OCI-LY7 (cell line): ENCODE results near the gene PARD3B. TPM values are rescaled to one million over a fixed set of nuclear protein-coding genes. Genes with fewer than 3 reads are reported as not detected.

Source experiments
- BruUV-seq: library from RNA; stranded (reverse); fragments of 400-500 nt; replicated peaks from 2 replicates; lab custom pipeline; 2021; lab: Mats Ljungman, UMichigan
- CTCF ChIA-PET: fragments of 300-600 bp; sonication (Branson Sonifier 250); formaldehyde crosslinking; loops from one replicate; lab custom pipeline; 2022; ENCODE audit warnings: antibody characterized with exemption; ENCODE audit not compliant: unreplicated experiment; lab: Charles Lee
- POLR2A ChIA-PET: fragments of 300-600 bp; sonication (Branson Sonifier 250); formaldehyde crosslinking; loops from one replicate; lab custom pipeline; 2022; ENCODE audit warnings: antibody characterized with exemption; lab: Charles Lee
- DNase-seq: peaks from one replicate; pipeline ENCODE4 v3.0.0-alpha.2; 2015; ENCODE audit warnings: low spot score
- H2AFZ ChIP-seq: fragments of 200-600 bp; sonication (generic), shearing (Covaris generic); 2 replicates; pipeline ENCODE4 v1.6.1; 2014; ENCODE audit warnings: mild to moderate bottlenecking, antibody characterized with exemption, low read length, moderate library complexity
- H3K27ac ChIP-seq: fragments of 200-600 bp; sonication (generic); 2 replicates; pipeline ENCODE4 v1.5.1; 2014; ENCODE audit warnings: mixed run types, low read depth, mild to moderate bottlenecking, moderate library complexity, low read length, inconsistent platforms; ENCODE audit not compliant: poor library complexity, severe bottlenecking
- H3K36me3 ChIP-seq: fragments of 200-600 bp; sonication (generic); 2 replicates; pipeline ENCODE4 v1.6.1; 2014; ENCODE audit warnings: mild to moderate bottlenecking, antibody characterized with exemption, low read length, moderate library complexity, mixed read lengths; ENCODE audit not compliant: insufficient read depth
- H3K4me1 ChIP-seq: fragments of 200-600 bp; sonication (generic); 2 replicates; pipeline ENCODE4 v1.5.1; 2014; ENCODE audit warnings: mild to moderate bottlenecking, low read length; ENCODE audit not compliant: insufficient read depth, poor library complexity, severe bottlenecking
- H3K4me2 ChIP-seq: fragments of 200-600 bp; sonication (generic); 2 replicates; pipeline ENCODE4 v1.6.1; 2014; ENCODE audit warnings: mild to moderate bottlenecking, low read length
- H3K4me3 ChIP-seq: fragments of 200-600 bp; sonication (generic); 2 replicates; pipeline ENCODE4 v1.5.1; 2014; ENCODE audit warnings: mild to moderate bottlenecking, low read depth, low read length; ENCODE audit not compliant: poor library complexity, severe bottlenecking
- H3K79me2 ChIP-seq: fragments of 200-600 bp; sonication (generic); 2 replicates; pipeline ENCODE4 v1.6.1; 2016; ENCODE audit warnings: low read depth, mild to moderate bottlenecking, low read length, moderate library complexity, mixed read lengths; ENCODE audit not compliant: insufficient read depth
- H3K9me2 ChIP-seq: fragments of 200-600 bp; sonication (generic); 2 replicates; pipeline ENCODE4 v1.6.1; 2016; ENCODE audit warnings: mild to moderate bottlenecking, low read length, mixed read lengths; ENCODE audit not compliant: insufficient read depth
- H3K9me3 ChIP-seq: fragments of 200-600 bp; sonication (generic); 2 replicates; pipeline ENCODE4 v1.6.1; 2014; ENCODE audit warnings: mild to moderate bottlenecking, mixed run types, low read length, mixed read lengths
- H4K20me1 ChIP-seq: fragments of 200-600 bp; sonication (generic); 2 replicates; pipeline ENCODE4 v1.6.1; 2014; ENCODE audit warnings: mild to moderate bottlenecking, antibody characterized with exemption, low read length, moderate library complexity, mixed read lengths; ENCODE audit not compliant: insufficient read depth
- EZH2phosphoT487 ChIP-seq: fragments of 200-600 bp; sonication (generic); IDR thresholded peaks from 2 replicates; pipeline ENCODE4 v1.6.1; 2018; ENCODE audit warnings: low read depth, borderline replicate concordance, mild to moderate bottlenecking, mixed run types, antibody characterized with exemption, low read length, moderate library complexity, mixed read lengths
- intact Hi-C: fragments of 100-400 bp; cut with micrococcal nuclease; formaldehyde crosslinking; loops from one replicate; pipeline ENCODE4 v1.10.0; 2022; ENCODE audit not compliant: unreplicated experiment
- total RNA-seq, 2 experiments: library from RNA; depleted of rRNA in 1 of 2; stranded (reverse); fragments of >200 nt in 1 of 2; shearing (Covaris generic) in 1 of 2; gene quantifications; 2 replicates each; pipeline ENCODE4 v1.2.3, GENCODE V29; 2014 to 2022
- TF ChIP-seq, protein P1 (sequence below): fragments of 200-600 bp; sonication (generic); conservative IDR thresholded peaks from 2 replicates; pipeline ENCODE4 v1.5.1; 2014; ENCODE audit warnings: mild to moderate bottlenecking, antibody characterized with exemption, low read length, moderate library complexity, mixed read lengths

PARD3B gene
- total RNA-seq, 2 experiments from 2014 or later, result not detected

GRCh38 chr2:205494537-205495235, 949.4 kb downstream of the PARD3B start:
- no TSS peak for BruUV-seq
- no peak for TF ChIP-seq EZH2phosphoT487
- TF ChIP-seq, protein P1, sequence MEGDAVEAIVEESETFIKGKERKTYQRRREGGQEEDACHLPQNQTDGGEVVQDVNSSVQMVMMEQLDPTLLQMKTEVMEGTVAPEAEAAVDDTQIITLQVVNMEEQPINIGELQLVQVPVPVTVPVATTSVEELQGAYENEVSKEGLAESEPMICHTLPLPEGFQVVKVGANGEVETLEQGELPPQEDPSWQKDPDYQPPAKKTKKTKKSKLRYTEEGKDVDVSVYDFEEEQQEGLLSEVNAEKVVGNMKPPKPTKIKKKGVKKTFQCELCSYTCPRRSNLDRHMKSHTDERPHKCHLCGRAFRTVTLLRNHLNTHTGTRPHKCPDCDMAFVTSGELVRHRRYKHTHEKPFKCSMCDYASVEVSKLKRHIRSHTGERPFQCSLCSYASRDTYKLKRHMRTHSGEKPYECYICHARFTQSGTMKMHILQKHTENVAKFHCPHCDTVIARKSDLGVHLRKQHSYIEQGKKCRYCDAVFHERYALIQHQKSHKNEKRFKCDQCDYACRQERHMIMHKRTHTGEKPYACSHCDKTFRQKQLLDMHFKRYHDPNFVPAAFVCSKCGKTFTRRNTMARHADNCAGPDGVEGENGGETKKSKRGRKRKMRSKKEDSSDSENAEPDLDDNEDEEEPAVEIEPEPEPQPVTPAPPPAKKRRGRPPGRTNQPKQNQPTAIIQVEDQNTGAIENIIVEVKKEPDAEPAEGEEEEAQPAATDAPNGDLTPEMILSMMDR, result no peak
- Histone ChIP-seq H3K9me2 (no peaks in the 10 kb centered on the region), H3K4me2 (no peak overlapping the region), H2AFZ (no peak overlapping the region), H3K79me2 (no peaks in the 10 kb centered on the region), H4K20me1 (no peaks in the 10 kb centered on the region), H3K27ac (no peak overlapping the region), H3K9me3 (no peaks in the 10 kb centered on the region), H3K36me3 (no peaks in the 10 kb centered on the region), H3K4me1 (no peaks in the 10 kb centered on the region), H3K4me3 (no peak overlapping the region)
- POLR2A ChIA-PET, result interaction anchor here (0.6 kb wide), 1 partner anchor 162 kb away, joined by 3 read pairs; no protein-coding TSS in a partner anchor
- CTCF ChIA-PET, result no interaction called here
- DNase-seq, result no peak
- intact Hi-C loops, result no loop called here

- BruUV-seq, result no TSS peak
- TF ChIP-seq, protein P1, result no peak
- TF ChIP-seq EZH2phosphoT487, result no peak
- Histone ChIP-seq H2AFZ (no peak overlapping the region), H3K27ac (no peak overlapping the region), H3K79me2 (no peaks in the 10 kb centered on the region), H3K9me2 (no peaks in the 10 kb centered on the region), H4K20me1 (no peaks in the 10 kb centered on the region), H3K4me3 (no peak overlapping the region), H3K9me3 (no peaks in the 10 kb centered on the region), H3K4me1 (no peaks in the 10 kb centered on the region), H3K4me2 (no peak overlapping the region), H3K36me3 (no peaks in the 10 kb centered on the region)
- ChIA-PET POLR2A (interaction anchor here (0.7 kb wide), 1 partner anchor 12 kb away, joined by 3 read pairs; no protein-coding TSS in a partner anchor), CTCF (no interaction called here)
- no peak for DNase-seq
- intact Hi-C loops, result no loop called here
Observed at GRCh38 chr2:205495819-205496218, 950.5 kb downstream of the PARD3B start.

- H3K4me2 ChIP-seq, result no peak overlapping the region
- no peaks in the 10 kb centered on the region for H3K36me3 ChIP-seq
- no peaks in the 10 kb centered on the region for H4K20me1 ChIP-seq
- no peaks in the 10 kb centered on the region for H3K79me2 ChIP-seq
- ChIA-PET POLR2A (no interaction called here), CTCF (no interaction called here)
- BruUV-seq, result no TSS peak
- no peak overlapping the region for H2AFZ ChIP-seq
- no peaks in the 10 kb centered on the region for H3K9me3 ChIP-seq
- H3K4me3 ChIP-seq, result no peak overlapping the region
- intact Hi-C loops, result no loop called here
- H3K9me2 ChIP-seq, result no peaks in the 10 kb centered on the region
- no peak for DNase-seq
- H3K27ac ChIP-seq, result no peak overlapping the region
- H3K4me1 ChIP-seq, result no peaks in the 10 kb centered on the region
- no peak for TF ChIP-seq EZH2phosphoT487
- TF ChIP-seq, protein P1, result no peak
Observed at GRCh38 chr2:205496370-205496769, 951.1 kb downstream of the PARD3B start.
